ENCODE measurements around the gene PHLPP1. TPM values are rescaled to one million over a fixed set of nuclear protein-coding genes. Genes with fewer than 3 reads are reported as not detected.

PHLPP1 gene
- total and polyA plus RNA-seq, 12 donors: 13.8 to 61.6 (median 37.8) TPM

DNA sequence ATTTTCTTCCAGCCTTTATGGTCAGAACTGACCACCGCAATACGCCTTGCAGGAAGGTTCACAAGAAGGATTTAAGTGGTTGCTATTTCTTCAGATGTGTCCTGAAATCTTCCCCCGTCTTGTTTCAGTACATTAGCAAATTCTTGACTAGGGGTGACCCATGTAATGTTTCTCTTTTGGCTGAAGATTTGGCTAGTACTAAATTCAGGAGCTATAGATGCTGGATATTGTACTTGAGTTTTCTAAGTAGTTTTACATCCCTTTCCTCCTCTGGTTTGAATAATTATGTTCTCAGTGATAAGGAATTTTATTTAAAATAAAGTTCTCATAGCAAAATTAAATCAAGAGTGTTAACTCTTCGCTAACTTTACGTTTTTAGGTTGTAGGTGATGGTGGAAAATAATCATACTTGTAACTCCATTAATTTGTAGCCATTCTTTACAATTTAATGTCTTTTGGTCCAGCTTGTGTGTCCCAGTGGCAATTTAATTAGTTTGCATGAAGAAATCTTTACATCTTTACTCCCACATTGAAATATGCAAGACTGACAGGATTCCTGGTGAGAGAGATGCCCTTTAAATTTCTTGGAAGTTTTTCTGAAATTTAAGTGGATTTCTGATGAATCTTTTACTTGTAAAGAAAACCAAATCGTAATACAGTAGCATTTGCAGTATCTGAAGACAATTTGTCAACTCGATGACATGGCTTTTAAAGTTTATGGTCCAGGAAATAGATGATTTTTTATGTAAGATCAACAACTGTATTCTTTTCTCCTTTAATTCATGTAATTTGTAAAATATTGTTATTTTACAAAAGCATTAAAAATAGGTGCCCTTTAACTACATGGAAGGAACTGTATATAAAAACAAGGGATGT lies 2.8 kb downstream of the PHLPP1 start:
- no peaks in the 10 kb centered on the region for H3K36me3 ChIP-seq (replicated peaks in 1 of 2)
- H3K4me3 ChIP-seq: peak overlapping the region in 3 of 4 donors; percentile 61 to 93 (median 74)
- DNase-seq: no peak
- WGBS, 4 donors: 19 to 29% (median 23%) methylated on average over 7 of the region's 7 CpGs
- TF ChIP-seq, protein P1, sequence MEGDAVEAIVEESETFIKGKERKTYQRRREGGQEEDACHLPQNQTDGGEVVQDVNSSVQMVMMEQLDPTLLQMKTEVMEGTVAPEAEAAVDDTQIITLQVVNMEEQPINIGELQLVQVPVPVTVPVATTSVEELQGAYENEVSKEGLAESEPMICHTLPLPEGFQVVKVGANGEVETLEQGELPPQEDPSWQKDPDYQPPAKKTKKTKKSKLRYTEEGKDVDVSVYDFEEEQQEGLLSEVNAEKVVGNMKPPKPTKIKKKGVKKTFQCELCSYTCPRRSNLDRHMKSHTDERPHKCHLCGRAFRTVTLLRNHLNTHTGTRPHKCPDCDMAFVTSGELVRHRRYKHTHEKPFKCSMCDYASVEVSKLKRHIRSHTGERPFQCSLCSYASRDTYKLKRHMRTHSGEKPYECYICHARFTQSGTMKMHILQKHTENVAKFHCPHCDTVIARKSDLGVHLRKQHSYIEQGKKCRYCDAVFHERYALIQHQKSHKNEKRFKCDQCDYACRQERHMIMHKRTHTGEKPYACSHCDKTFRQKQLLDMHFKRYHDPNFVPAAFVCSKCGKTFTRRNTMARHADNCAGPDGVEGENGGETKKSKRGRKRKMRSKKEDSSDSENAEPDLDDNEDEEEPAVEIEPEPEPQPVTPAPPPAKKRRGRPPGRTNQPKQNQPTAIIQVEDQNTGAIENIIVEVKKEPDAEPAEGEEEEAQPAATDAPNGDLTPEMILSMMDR (IDR thresholded peaks at IDR 0.05): no peak
- TF ChIP-seq POLR2A (IDR thresholded peaks at IDR 0.05): no peak
- H3K27me3 ChIP-seq: no peaks in the 10 kb centered on the region
- peaks cover 14 to 28% of the 10 kb centered on the region in 2 donors for H3K4me1 ChIP-seq (replicated peaks in 1 of 2)
- peak overlapping the region in 4 of 5 donors; percentile 48 to 94 (median 92) for H3K27ac ChIP-seq
- no peaks in the 10 kb centered on the region for H3K9me3 ChIP-seq (replicated peaks in 1 of 3)
- intact Hi-C loops (cut with DNase I): loop anchor here (5.0 to 10.0 kb wide), 3 partner anchors 137 to 697 kb away; no protein-coding TSS in a partner anchor

DNA sequence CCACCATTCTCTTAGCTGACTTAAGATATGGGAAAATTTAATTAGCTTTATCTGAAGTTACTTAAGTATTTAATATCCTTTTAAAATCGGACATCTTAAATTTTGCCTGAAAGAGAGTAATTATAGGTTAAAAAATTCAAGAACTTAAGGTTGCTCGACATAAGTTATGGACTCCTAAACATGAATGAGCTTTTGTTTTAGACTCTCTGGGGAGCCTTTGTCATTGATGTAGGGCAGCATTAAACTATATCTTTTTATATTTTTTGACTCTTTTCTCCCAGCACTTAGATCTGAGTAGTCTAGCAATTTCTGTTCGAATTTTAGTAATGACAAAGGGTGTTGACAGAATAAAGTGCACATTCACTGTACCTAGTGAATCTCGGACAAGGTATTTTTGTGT lies 4.7 kb downstream of the PHLPP1 start:
- intact Hi-C loops (cut with DNase I): no loop called here
- 31 to 40% (median 36%) methylated on average over 4 of the region's 4 CpGs for WGBS, 4 donors
- Histone ChIP-seq H3K27me3 (no peaks in the 10 kb centered on the region), H3K27ac (peak overlapping the region in 2 of 5 donors; percentile 1 to 27), H3K9me3 (replicated peaks in 1 of 3) (no peaks in the 10 kb centered on the region), H3K36me3 (replicated peaks in 1 of 2) (no peaks in the 10 kb centered on the region), H3K4me3 (peak overlapping the region in 1 of 4 donors; percentile 93), H3K4me1 (replicated peaks in 1 of 2) (peaks cover 21 to 42% of the 10 kb centered on the region in 2 donors)
- no peak for DNase-seq
- TF ChIP-seq POLR2A (IDR thresholded peaks at IDR 0.05): no peak
- TF ChIP-seq, protein P1 (IDR thresholded peaks at IDR 0.05): no peak

DNA sequence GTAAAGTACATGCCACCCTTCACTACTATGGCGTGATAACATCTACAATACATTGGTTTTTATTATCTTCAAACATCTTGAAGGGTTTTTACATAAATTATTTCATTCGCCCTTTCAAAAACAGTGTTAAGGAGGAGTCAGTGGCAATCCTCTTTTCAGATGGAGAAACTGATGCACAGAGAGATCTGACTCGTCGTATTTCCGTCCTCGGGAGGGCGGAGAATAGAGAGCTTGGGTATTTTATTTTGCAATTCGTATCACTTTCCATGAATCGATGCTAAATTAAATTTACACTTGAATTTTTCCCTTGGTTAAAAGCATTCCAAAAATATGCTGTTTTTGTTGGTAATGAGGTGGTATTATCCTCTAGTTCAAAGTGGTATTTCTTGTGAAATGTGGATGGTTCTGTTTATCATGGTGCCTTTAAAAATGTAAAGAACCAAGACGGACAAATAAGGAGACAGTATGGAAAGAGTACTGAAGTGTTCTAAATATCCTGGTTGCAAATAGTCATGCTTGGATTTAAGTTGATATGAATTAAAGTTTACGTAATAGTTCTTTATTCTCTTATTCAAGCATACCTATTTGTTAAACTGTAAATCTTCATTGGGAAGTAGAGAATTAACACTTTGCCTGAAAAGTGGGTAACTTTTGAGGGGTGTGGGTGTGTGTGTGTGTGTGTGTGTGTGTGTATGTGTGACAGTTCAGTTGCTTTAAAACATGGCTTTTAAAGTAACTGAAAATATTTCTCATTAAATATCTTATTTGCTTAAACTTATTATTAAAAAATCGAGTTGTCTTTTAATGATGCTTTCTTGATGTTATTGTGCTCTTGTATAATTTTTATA lies 5.6 kb downstream of the PHLPP1 start:
- intact Hi-C loops (cut with DNase I): no loop called here
- no peak for TF ChIP-seq POLR2A (IDR thresholded peaks at IDR 0.05)
- TF ChIP-seq, protein P1 (IDR thresholded peaks at IDR 0.05): no peak
- no peaks in the 10 kb centered on the region for H3K36me3 ChIP-seq (replicated peaks in 1 of 2)
- H3K4me3 ChIP-seq: peak overlapping the region in 1 of 4 donors; percentile 30
- no peak for DNase-seq
- no peaks in the 10 kb centered on the region for H3K27me3 ChIP-seq
- 44 to 56% (median 48%) methylated on average over 12 of the region's 12 CpGs for WGBS, 4 donors
- H3K27ac ChIP-seq: peak overlapping the region in 2 of 5 donors; percentile 24 to 30
- no peaks in the 10 kb centered on the region for H3K9me3 ChIP-seq (replicated peaks in 1 of 3)
- H3K4me1 ChIP-seq (replicated peaks in 1 of 2): peaks cover 21 to 51% of the 10 kb centered on the region in 2 donors
